Skin epidermis (tissue), 12 donors: ENCODE data around the gene SPN.
"Not testable (repeated sequence)": the region's sequence is repeated elsewhere in the genome, so short reads cannot be mapped to it uniquely, and the experiment has no call there.

Experiments
- H3K27ac ChIP-seq, 21 experiments: fragments of 200-600 bp; sonication (generic) in 11 of 21; one replicate each; pipeline ENCODE4 v1.5.0; 2020; ENCODE audit warnings: mild to moderate bottlenecking in 3 of 21, inconsistent platforms in 2 of 21, moderate library complexity in 2 of 21
- H3K4me3 ChIP-seq, 7 experiments: fragments of 200-600 bp; sonication (generic) in 2 of 7; one replicate each; pipeline ENCODE4 v1.5.0; 2020; ENCODE audit warnings: inconsistent platforms in 2 of 7, mild to moderate bottlenecking in 2 of 7, moderate library complexity in 1 of 7

Gene SPN

GRCh38 chr16:29663016-29663806 lies at the start of gene SPN:
SPN (plus strand) TSS chr16:29663247; CDS start chr16:29663729, 482 bp downstream.
- Histone ChIP-seq H3K4me3 (peak within 1 kb of the TSS; percentile 21 to 48 (median 25)), H3K27ac (peak within 1 kb of the TSS in 18 of 21 experiments; percentile 14 to 96 (median 70))

- H3K27ac ChIP-seq, result peak overlapping the region in 18 of 21 experiments; percentile 22 to 85 (median 62)
Observed at GRCh38 chr16:29613307-29614057, 49.6 kb upstream of the SPN start.

GRCh38 chr16:29614691-29615314 lies 48.2 kb upstream of the SPN start:
- H3K27ac ChIP-seq, H3K4me3 ChIP-seq: not testable (repeated sequence)

More at GRCh38 chr16:29613307-29614057, 49.6 kb upstream of the SPN start:
- H3K4me3 ChIP-seq, result peak overlapping the region; percentile 37 to 84 (median 55)

- not testable (repeated sequence) for H3K4me3 ChIP-seq, H3K27ac ChIP-seq
Observed at GRCh38 chr16:29616127-29616526, 46.9 kb upstream of the SPN start.

- not testable (repeated sequence) for H3K4me3 ChIP-seq, H3K27ac ChIP-seq
Observed at GRCh38 chr16:29620591-29620990, 42.5 kb upstream of the SPN start.

GRCh38 chr16:29622738-29623137 lies 40.3 kb upstream of the SPN start:
- H3K4me3 ChIP-seq, H3K27ac ChIP-seq: not testable (repeated sequence)

- H3K4me3 ChIP-seq, H3K27ac ChIP-seq: not testable (repeated sequence)
Observed at GRCh38 chr16:29623253-29623652, 39.8 kb upstream of the SPN start.

- not testable (repeated sequence) for H3K4me3 ChIP-seq, H3K27ac ChIP-seq
Observed at GRCh38 chr16:29625114-29625513, 37.9 kb upstream of the SPN start.

GRCh38 chr16:29626778-29627331 lies 36.2 kb upstream of the SPN start:
- peak overlapping the region in 3 of 21 experiments; percentile 53 to 74 (median 68) for H3K27ac ChIP-seq
- H3K4me3 ChIP-seq, result not testable (repeated sequence)

GRCh38 chr16:29627661-29628075 lies 35.4 kb upstream of the SPN start:
- H3K4me3 ChIP-seq, result not testable (repeated sequence)
- peak overlapping the region in 3 of 21 experiments; percentile 53 to 74 (median 68) for H3K27ac ChIP-seq

- H3K27ac ChIP-seq, H3K4me3 ChIP-seq: not testable (repeated sequence)
Observed at GRCh38 chr16:29628707-29629106, 34.3 kb upstream of the SPN start.

GRCh38 chr16:29629318-29629717 lies 33.7 kb upstream of the SPN start:
- peak overlapping the region in 1 of 21 experiments; percentile 16 for H3K27ac ChIP-seq
- H3K4me3 ChIP-seq, result not testable (repeated sequence)

GRCh38 chr16:29631658-29632057 lies 31.4 kb upstream of the SPN start:
- H3K27ac ChIP-seq, H3K4me3 ChIP-seq: not testable (repeated sequence)

- H3K4me3 ChIP-seq, H3K27ac ChIP-seq: not testable (repeated sequence)
Observed at GRCh38 chr16:29635902-29636301, 27.1 kb upstream of the SPN start.

- H3K4me3 ChIP-seq, H3K27ac ChIP-seq: not testable (repeated sequence)
Observed at GRCh38 chr16:29636368-29636767, 26.7 kb upstream of the SPN start.

- H3K4me3 ChIP-seq, H3K27ac ChIP-seq: not testable (repeated sequence)
Observed at GRCh38 chr16:29638751-29639150, 24.3 kb upstream of the SPN start.

- no peak overlapping the region for H3K4me3 ChIP-seq
- no peak overlapping the region for H3K27ac ChIP-seq
Observed at GRCh38 chr16:29641561-29641960, 21.5 kb upstream of the SPN start.

GRCh38 chr16:29643596-29643995 lies 19.5 kb upstream of the SPN start:
- no peak overlapping the region for H3K27ac ChIP-seq
- no peak overlapping the region for H3K4me3 ChIP-seq

- no peak overlapping the region for H3K27ac ChIP-seq
- no peak overlapping the region for H3K4me3 ChIP-seq
Observed at GRCh38 chr16:29644338-29644857, 18.6 kb upstream of the SPN start.
